Upper lobe of left lung (tissue), 6 donors: ENCODE data around the gene C1QTNF12. TPM values are rescaled to one million over a fixed set of nuclear protein-coding genes. Genes with fewer than 3 reads are reported as not detected.

ENCODE experiments used
- ATAC-seq, 2 donors: fragments of 200-7000 bp; cut with Tn5 transposase; one replicate each; pipeline ENCODE4 v1.9.1; 2022; ENCODE audit warnings: mild to moderate bottlenecking in 2 of 2, moderate library complexity in 2 of 2; ENCODE audit not compliant: low FRiP score in 2 of 2
- DNase-seq, 2 donors: peaks; one replicate each; pipeline ENCODE4 v3.0.0-alpha.2; 2019 to 2020
- H3K27ac ChIP-seq, 4 donors: fragments of 200-600 bp; sonication (generic); one replicate each; pipeline ENCODE4 v1.5.1; 2016 to 2019
- H3K27me3 ChIP-seq, 4 donors: fragments of 200-600 bp; sonication (generic); one replicate each; pipeline ENCODE4 v1.5.1; 2017 to 2019
- H3K36me3 ChIP-seq, 4 donors: fragments of 200-600 bp; sonication (generic); one replicate each; pipeline ENCODE4 v1.5.1; 2016 to 2019
- H3K4me1 ChIP-seq, 4 donors: fragments of 200-600 bp; sonication (generic); one replicate each; pipeline ENCODE4 v1.5.1; 2018 to 2019
- H3K4me3 ChIP-seq, 4 donors: fragments of 200-600 bp; sonication (generic); one replicate each; pipeline ENCODE4 v1.5.1; 2017 to 2019; ENCODE audit warnings: mild to moderate bottlenecking in 2 of 4, moderate library complexity in 1 of 4
- H3K9me3 ChIP-seq, 4 donors: fragments of 200-600 bp; sonication (generic); one replicate each; pipeline ENCODE4 v1.5.1; 2018 to 2019
- CTCF ChIP-seq, 6 experiments: fragments of 450-650 bp in 4 of 6; fragments of 200-600 bp in 2 of 6; sonication (generic) in 2 of 6; IDR thresholded peaks; one replicate each; pipeline ENCODE4 v1.5.1; 2016 to 2019; ENCODE audit warnings: antibody characterized with exemption in 6 of 6
- EP300 ChIP-seq, 4 donors: sonication (generic); formaldehyde crosslinking; IDR thresholded peaks; one replicate each; pipeline ENCODE4 v1.5.1; 2017; ENCODE audit warnings: antibody characterized with exemption in 4 of 4, control low read depth in 2 of 4
- POLR2A ChIP-seq, 4 donors: fragments of 450-650 bp; IDR thresholded peaks; one replicate each; pipeline ENCODE4 v1.5.1; 2016 to 2017; ENCODE audit warnings: antibody characterized with exemption in 4 of 4, mild to moderate bottlenecking in 2 of 4
- POLR2AphosphoS5 ChIP-seq, 2 donors: sonication (generic); formaldehyde crosslinking; IDR thresholded peaks; one replicate each; pipeline ENCODE4 v1.5.1; 2017; ENCODE audit warnings: antibody characterized with exemption in 2 of 2
- WGBS, 2 donors: methylation state at CpG; one replicate each; pipeline ENCODE4 v1.1.5; 2017 to 2018; 5-methylcytosine and 5-hydroxymethylcytosine counted together
- total RNA-seq, 6 donors: library from RNA; depleted of rRNA in 4 of 6; stranded (reverse); fragments of >200 nt in 4 of 6; gene quantifications; one replicate each; pipeline versions ENCODE4 v1.1.0 to v1.2.1, GENCODE V29; 2016 to 2021
- donor health status: DM: no; HTN: no; CAD: no; lungs with moderate emphysema.
- donor health status: DM: no; HTN: yes; CAD: no; lungs with severe emphysema.

The C1QTNF12 gene
- total RNA-seq, 6 donors from 2014 or later = 1.9 to 6.3 (median 2.8) TPM; not detected in 2

GRCh38 chr1:1264026-1264425, 17.5 kb upstream of the C1QTNF12 start:
- TF ChIP-seq EP300 (IDR thresholded peaks at IDR 0.05) (no peak), POLR2AphosphoS5 (IDR thresholded peaks at IDR 0.05) (no peak), POLR2A (IDR thresholded peaks at IDR 0.05) (no peak), CTCF (IDR thresholded peaks at IDR 0.05) (no peak)
- no peaks in the 10 kb centered on the region for H3K27me3 ChIP-seq
- H3K9me3 ChIP-seq = no peaks in the 10 kb centered on the region
- DNase-seq = no peak
- peak overlapping the region in 1 of 4 donors; percentile 26 for H3K27ac ChIP-seq
- no peak overlapping the region for H3K4me3 ChIP-seq
- WGBS, 2 donors = 88 to 92% methylated on average over 9 of the region's 9 CpGs
- H3K36me3 ChIP-seq = peaks cover 19 to 94% (median 59%) of the 10 kb centered on the region in 4 donors
- H3K4me1 ChIP-seq = peaks cover 0 to 15% (median 2%) of the 10 kb centered on the region in 4 donors
- no peak for ATAC-seq

GRCh38 chr1:1262758-1263157, 16.2 kb upstream of the C1QTNF12 start:
- 79 to 84% methylated on average over 4 to 8 of the region's 8 CpGs for WGBS, 2 donors
- DNase-seq (no peak), ATAC-seq (no peak)
- Histone ChIP-seq H3K36me3 (peaks cover 22 to 90% (median 63%) of the 10 kb centered on the region in 4 donors), H3K27me3 (no peaks in the 10 kb centered on the region), H3K9me3 (no peaks in the 10 kb centered on the region), H3K27ac (no peak overlapping the region), H3K4me3 (no peak overlapping the region), H3K4me1 (peaks cover 0 to 22% (median 2%) of the 10 kb centered on the region in 4 donors)
- TF ChIP-seq POLR2AphosphoS5 (IDR thresholded peaks at IDR 0.05) (no peak), EP300 (IDR thresholded peaks at IDR 0.05) (no peak), CTCF (IDR thresholded peaks at IDR 0.05) (no peak), POLR2A (IDR thresholded peaks at IDR 0.05) (no peak)

GRCh38 chr1:1262071-1262470, 15.5 kb upstream of the C1QTNF12 start:
- no peak for DNase-seq
- Histone ChIP-seq H3K27ac (no peak overlapping the region), H3K27me3 (no peaks in the 10 kb centered on the region), H3K36me3 (peaks cover 19 to 84% (median 59%) of the 10 kb centered on the region in 4 donors), H3K9me3 (no peaks in the 10 kb centered on the region), H3K4me3 (no peak overlapping the region), H3K4me1 (peaks cover 0 to 22% (median 2%) of the 10 kb centered on the region in 4 donors)
- WGBS, 2 donors = 97 to 99% methylated on average over 16 to 17 of the region's 17 CpGs
- ATAC-seq = no peak
- no peak for TF ChIP-seq CTCF (IDR thresholded peaks at IDR 0.05)
- TF ChIP-seq POLR2A (IDR thresholded peaks at IDR 0.05) = no peak
- no peak for TF ChIP-seq POLR2AphosphoS5 (IDR thresholded peaks at IDR 0.05)
- TF ChIP-seq EP300 (IDR thresholded peaks at IDR 0.05) = no peak

GRCh38 chr1:1260843-1261560, 14.5 kb upstream of the C1QTNF12 start:
- no peaks in the 10 kb centered on the region for H3K9me3 ChIP-seq
- H3K27me3 ChIP-seq = no peaks in the 10 kb centered on the region
- no peak overlapping the region for H3K4me3 ChIP-seq
- WGBS, 2 donors = 47 to 49% methylated on average over 16 of the region's 16 CpGs
- peaks cover 22 to 86% (median 67%) of the 10 kb centered on the region in 4 donors for H3K36me3 ChIP-seq
- ATAC-seq = no peak
- TF ChIP-seq POLR2AphosphoS5 (IDR thresholded peaks at IDR 0.05) (no peak), EP300 (IDR thresholded peaks at IDR 0.05) (no peak), POLR2A (IDR thresholded peaks at IDR 0.05) (no peak), CTCF (IDR thresholded peaks at IDR 0.05) (no peak)
- H3K27ac ChIP-seq = peak overlapping the region in 2 of 4 donors; percentile 40 to 65
- H3K4me1 ChIP-seq = peaks cover 0 to 22% (median 2%) of the 10 kb centered on the region in 4 donors
- peak in 1 of 2 donors; percentile 54 for DNase-seq
